GM23338 (cell line): ENCODE measurements around the gene KIAA0513. TPM values are rescaled to one million over a fixed set of nuclear protein-coding genes. Genes with fewer than 3 reads are reported as not detected.

ENCODE experiments used
- ATAC-seq: fragments of 200-7000 bp; cut with Tn5 transposase; 3 replicates; pipeline ENCODE4 v1.9.1; 2020
- DNase-seq: peaks from one replicate; pipeline ENCODE4 v3.0.0-alpha.2; 2015; ENCODE audit warnings: low spot score
- H2AFZ ChIP-seq: fragments of 200-600 bp; sonication (generic); 2 replicates; pipeline ENCODE4 v1.8.0; 2016; ENCODE audit warnings: antibody characterized with exemption, mild to moderate bottlenecking, moderate library complexity
- H3F3A ChIP-seq: fragments of 200-600 bp; sonication (generic); replicated peaks from 2 replicates; pipeline ENCODE4 v1.8.0; 2017; ENCODE audit warnings: antibody characterized with exemption, mixed run types, low read depth
- H3K27ac ChIP-seq: fragments of 200-600 bp; sonication (generic); 2 replicates; pipeline ENCODE4 v1.6.1; 2016; ENCODE audit warnings: low read depth
- H3K27me3 ChIP-seq: fragments of 200-600 bp; sonication (generic); 2 replicates; pipeline ENCODE4 v1.8.0; 2016; ENCODE audit warnings: mild to moderate bottlenecking, mixed run types, moderate library complexity; ENCODE audit not compliant: insufficient read depth
- H3K36me3 ChIP-seq: fragments of 200-600 bp; sonication (generic); 2 replicates; pipeline ENCODE4 v1.8.0; 2016; ENCODE audit warnings: mild to moderate bottlenecking; ENCODE audit not compliant: insufficient read depth
- H3K4me1 ChIP-seq: fragments of 200-600 bp; sonication (generic); 2 replicates; pipeline ENCODE4 v1.8.0; 2016; ENCODE audit warnings: mild to moderate bottlenecking, moderate library complexity; ENCODE audit not compliant: insufficient read depth
- H3K4me2 ChIP-seq: fragments of 200-600 bp; sonication (generic); 2 replicates; pipeline ENCODE4 v1.7.1; 2017; ENCODE audit warnings: mixed run types
- H3K4me3 ChIP-seq: fragments of 200-600 bp; sonication (generic); 2 replicates; pipeline ENCODE4 v1.6.1; 2016; ENCODE audit warnings: mixed run types
- H3K79me2 ChIP-seq: fragments of 200-600 bp; sonication (generic); replicated peaks from 2 replicates; pipeline ENCODE4 v1.8.0; 2017; ENCODE audit warnings: mild to moderate bottlenecking; ENCODE audit not compliant: insufficient read depth
- H3K9me2 ChIP-seq: fragments of 200-600 bp; sonication (generic); 2 replicates; pipeline ENCODE4 v1.8.0; 2017; ENCODE audit not compliant: insufficient read depth
- H4K20me1 ChIP-seq: fragments of 200-600 bp; sonication (generic); replicated peaks from 2 replicates; pipeline ENCODE4 v1.8.0; 2017; ENCODE audit warnings: mild to moderate bottlenecking; ENCODE audit not compliant: insufficient read depth
- H3K27ac Mint-ChIP-seq: 2 replicates; pipeline ENCODE4 v1.8.0; 2020; ENCODE audit warnings: inconsistent platforms, mild to moderate bottlenecking, moderate library complexity, mixed read lengths
- H3K27me3 Mint-ChIP-seq: 3 replicates; pipeline ENCODE4 v1.8.0; 2022; ENCODE audit warnings: low read depth, mild to moderate bottlenecking, moderate library complexity, mixed read lengths, inconsistent platforms; ENCODE audit not compliant: insufficient read depth, poor library complexity
- H3K36me3 Mint-ChIP-seq: 3 replicates; pipeline ENCODE4 v1.8.0; 2021; ENCODE audit warnings: low read depth, mild to moderate bottlenecking, inconsistent platforms, moderate library complexity, mixed read lengths
- H3K4me1 Mint-ChIP-seq: 3 replicates; pipeline ENCODE4 v1.8.0; 2020; ENCODE audit warnings: mild to moderate bottlenecking, inconsistent platforms, mixed read lengths
- H3K4me3 Mint-ChIP-seq: 3 replicates; pipeline ENCODE4 v1.8.0; 2021; ENCODE audit warnings: moderate library complexity, mild to moderate bottlenecking, inconsistent platforms, mixed read lengths
- H3K9me3 Mint-ChIP-seq: 3 replicates; pipeline ENCODE4 v1.8.0; 2020; ENCODE audit warnings: moderate library complexity, mild to moderate bottlenecking, inconsistent platforms, mixed read lengths
- CREB1 ChIP-seq: fragments of 250-450 bp; sonication (Bioruptor Pico); IDR thresholded peaks from 2 replicates; pipeline ENCODE4 v1.5.0; 2020; ENCODE audit warnings: low read depth, mild to moderate bottlenecking, moderate library complexity
- EZH2 ChIP-seq: fragments of 200-600 bp; sonication (generic); IDR thresholded peaks from one replicate; pipeline ENCODE4 v1.8.0; 2017; ENCODE audit warnings: antibody characterized with exemption, mild to moderate bottlenecking, low read depth; ENCODE audit not compliant: unreplicated experiment
- EZH2phosphoT487 ChIP-seq: fragments of 200-600 bp; sonication (generic); IDR thresholded peaks from one replicate; pipeline ENCODE4 v1.8.1; 2018; ENCODE audit warnings: antibody characterized with exemption; ENCODE audit not compliant: unreplicated experiment
- JUNB ChIP-seq: IDR thresholded peaks from one replicate; pipeline ENCODE4 v1.6.1; 2016; ENCODE audit warnings: antibody characterized with exemption; ENCODE audit not compliant: unreplicated experiment
- NANOG ChIP-seq: IDR thresholded peaks from 2 replicates; pipeline ENCODE4 v1.6.1; 2016; ENCODE audit warnings: antibody characterized with exemption, borderline replicate concordance
- POLR2AphosphoS5 ChIP-seq: IDR thresholded peaks from 2 replicates; pipeline ENCODE4 v1.6.1; 2016; ENCODE audit warnings: antibody characterized with exemption, low read depth
- STAT1 ChIP-seq: IDR thresholded peaks from one replicate; pipeline ENCODE4 v1.6.1; 2016; ENCODE audit warnings: antibody characterized with exemption; ENCODE audit not compliant: unreplicated experiment
- ZNF114 ChIP-seq: fragments of 250-450 bp; sonication (Bioruptor Pico); IDR thresholded peaks from 2 replicates; pipeline ENCODE4 v1.5.0; 2020; ENCODE audit warnings: mild to moderate bottlenecking, moderate library complexity
- ZNF331 ChIP-seq: fragments of 250-450 bp; sonication (Bioruptor Pico); IDR thresholded peaks from 2 replicates; pipeline ENCODE4 v1.5.0; 2020; ENCODE audit warnings: low read depth, mild to moderate bottlenecking, moderate library complexity
- polyA plus RNA-seq: library from polyadenylated mRNA; unstranded; fragments of >200 nt; fragmentation: Nextera tagmentation; extraction: Ambion mirVana; gene quantifications from 2 replicates; pipeline ENCODE4 v1.2.1, GENCODE V29; 2016
- total RNA-seq: library from RNA; depleted of rRNA; stranded (reverse); fragments of >200 nt; shearing (Covaris generic); gene quantifications from 2 replicates; pipeline ENCODE4 v1.2.3, GENCODE V29; 2014
- TF ChIP-seq, protein P1 (sequence below): IDR thresholded peaks from 2 replicates; pipeline ENCODE4 v1.6.1; 2016; ENCODE audit warnings: antibody characterized with exemption
- TF ChIP-seq, protein P2 (sequence below): fragments of 250-450 bp; sonication (Bioruptor Pico); IDR thresholded peaks from 2 replicates; pipeline ENCODE4 v1.5.0; 2020; ENCODE audit warnings: mild to moderate bottlenecking, moderate library complexity
- TF ChIP-seq, protein P3 (sequence below), 2 experiments: fragments of 200-600 bp in 1 of 2; sonication (generic) in 1 of 2; conservative IDR thresholded peaks; 2 replicates each; pipeline versions ENCODE4 v1.5.1 to v1.6.1; 2016 to 2017; ENCODE audit warnings: antibody characterized with exemption in 2 of 2, low read depth in 2 of 2, mild to moderate bottlenecking in 2 of 2, moderate library complexity in 1 of 2
- TF ChIP-seq, protein P4 (sequence below): IDR thresholded peaks from one replicate; pipeline ENCODE4 v1.6.1; 2018; ENCODE audit warnings: antibody characterized with exemption; ENCODE audit not compliant: unreplicated experiment

The KIAA0513 gene
- total and polyA plus RNA-seq, 2 experiments from 2014 or later, result 2.1 to 8.7 TPM

DNA sequence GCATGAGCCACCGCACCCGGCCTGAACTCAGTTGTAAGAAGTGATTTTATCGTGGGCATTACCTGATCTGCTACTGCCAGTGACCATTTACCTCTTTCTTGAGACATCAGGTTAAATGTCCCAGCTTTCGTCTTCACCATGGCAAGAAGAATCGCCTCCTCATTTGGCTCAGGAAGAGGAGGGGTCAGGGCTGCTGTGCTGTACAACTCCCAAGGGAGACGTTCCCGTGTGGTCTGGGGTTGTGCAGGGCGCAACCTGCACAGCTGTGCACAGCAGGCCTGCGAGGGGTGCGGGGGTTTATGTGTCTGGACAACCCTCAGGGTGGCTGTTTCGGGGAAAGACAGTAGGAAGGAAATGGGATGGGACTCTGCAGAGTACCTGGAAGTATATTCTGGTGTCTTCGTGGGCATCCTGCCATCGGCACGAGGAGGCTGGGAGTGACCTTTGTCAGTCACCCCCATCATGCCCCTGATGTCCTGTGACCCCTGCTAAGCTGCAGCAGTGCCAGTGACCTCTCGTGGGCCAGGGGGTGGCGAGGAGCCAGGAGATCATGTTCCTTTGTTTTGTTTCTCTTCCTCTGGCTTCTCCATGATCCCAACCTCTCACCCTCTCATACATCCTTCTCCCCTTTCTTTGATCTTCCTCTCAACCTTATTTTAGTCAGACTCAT lies 57.4 kb downstream of the KIAA0513 start:
- TF ChIP-seq EZH2phosphoT487, result no peak
- TF ChIP-seq NANOG, result no peak
- TF ChIP-seq, protein P1, sequence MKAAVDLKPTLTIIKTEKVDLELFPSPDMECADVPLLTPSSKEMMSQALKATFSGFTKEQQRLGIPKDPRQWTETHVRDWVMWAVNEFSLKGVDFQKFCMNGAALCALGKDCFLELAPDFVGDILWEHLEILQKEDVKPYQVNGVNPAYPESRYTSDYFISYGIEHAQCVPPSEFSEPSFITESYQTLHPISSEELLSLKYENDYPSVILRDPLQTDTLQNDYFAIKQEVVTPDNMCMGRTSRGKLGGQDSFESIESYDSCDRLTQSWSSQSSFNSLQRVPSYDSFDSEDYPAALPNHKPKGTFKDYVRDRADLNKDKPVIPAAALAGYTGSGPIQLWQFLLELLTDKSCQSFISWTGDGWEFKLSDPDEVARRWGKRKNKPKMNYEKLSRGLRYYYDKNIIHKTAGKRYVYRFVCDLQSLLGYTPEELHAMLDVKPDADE, result no peak
- no peak for TF ChIP-seq POLR2AphosphoS5
- TF ChIP-seq, protein P2, sequence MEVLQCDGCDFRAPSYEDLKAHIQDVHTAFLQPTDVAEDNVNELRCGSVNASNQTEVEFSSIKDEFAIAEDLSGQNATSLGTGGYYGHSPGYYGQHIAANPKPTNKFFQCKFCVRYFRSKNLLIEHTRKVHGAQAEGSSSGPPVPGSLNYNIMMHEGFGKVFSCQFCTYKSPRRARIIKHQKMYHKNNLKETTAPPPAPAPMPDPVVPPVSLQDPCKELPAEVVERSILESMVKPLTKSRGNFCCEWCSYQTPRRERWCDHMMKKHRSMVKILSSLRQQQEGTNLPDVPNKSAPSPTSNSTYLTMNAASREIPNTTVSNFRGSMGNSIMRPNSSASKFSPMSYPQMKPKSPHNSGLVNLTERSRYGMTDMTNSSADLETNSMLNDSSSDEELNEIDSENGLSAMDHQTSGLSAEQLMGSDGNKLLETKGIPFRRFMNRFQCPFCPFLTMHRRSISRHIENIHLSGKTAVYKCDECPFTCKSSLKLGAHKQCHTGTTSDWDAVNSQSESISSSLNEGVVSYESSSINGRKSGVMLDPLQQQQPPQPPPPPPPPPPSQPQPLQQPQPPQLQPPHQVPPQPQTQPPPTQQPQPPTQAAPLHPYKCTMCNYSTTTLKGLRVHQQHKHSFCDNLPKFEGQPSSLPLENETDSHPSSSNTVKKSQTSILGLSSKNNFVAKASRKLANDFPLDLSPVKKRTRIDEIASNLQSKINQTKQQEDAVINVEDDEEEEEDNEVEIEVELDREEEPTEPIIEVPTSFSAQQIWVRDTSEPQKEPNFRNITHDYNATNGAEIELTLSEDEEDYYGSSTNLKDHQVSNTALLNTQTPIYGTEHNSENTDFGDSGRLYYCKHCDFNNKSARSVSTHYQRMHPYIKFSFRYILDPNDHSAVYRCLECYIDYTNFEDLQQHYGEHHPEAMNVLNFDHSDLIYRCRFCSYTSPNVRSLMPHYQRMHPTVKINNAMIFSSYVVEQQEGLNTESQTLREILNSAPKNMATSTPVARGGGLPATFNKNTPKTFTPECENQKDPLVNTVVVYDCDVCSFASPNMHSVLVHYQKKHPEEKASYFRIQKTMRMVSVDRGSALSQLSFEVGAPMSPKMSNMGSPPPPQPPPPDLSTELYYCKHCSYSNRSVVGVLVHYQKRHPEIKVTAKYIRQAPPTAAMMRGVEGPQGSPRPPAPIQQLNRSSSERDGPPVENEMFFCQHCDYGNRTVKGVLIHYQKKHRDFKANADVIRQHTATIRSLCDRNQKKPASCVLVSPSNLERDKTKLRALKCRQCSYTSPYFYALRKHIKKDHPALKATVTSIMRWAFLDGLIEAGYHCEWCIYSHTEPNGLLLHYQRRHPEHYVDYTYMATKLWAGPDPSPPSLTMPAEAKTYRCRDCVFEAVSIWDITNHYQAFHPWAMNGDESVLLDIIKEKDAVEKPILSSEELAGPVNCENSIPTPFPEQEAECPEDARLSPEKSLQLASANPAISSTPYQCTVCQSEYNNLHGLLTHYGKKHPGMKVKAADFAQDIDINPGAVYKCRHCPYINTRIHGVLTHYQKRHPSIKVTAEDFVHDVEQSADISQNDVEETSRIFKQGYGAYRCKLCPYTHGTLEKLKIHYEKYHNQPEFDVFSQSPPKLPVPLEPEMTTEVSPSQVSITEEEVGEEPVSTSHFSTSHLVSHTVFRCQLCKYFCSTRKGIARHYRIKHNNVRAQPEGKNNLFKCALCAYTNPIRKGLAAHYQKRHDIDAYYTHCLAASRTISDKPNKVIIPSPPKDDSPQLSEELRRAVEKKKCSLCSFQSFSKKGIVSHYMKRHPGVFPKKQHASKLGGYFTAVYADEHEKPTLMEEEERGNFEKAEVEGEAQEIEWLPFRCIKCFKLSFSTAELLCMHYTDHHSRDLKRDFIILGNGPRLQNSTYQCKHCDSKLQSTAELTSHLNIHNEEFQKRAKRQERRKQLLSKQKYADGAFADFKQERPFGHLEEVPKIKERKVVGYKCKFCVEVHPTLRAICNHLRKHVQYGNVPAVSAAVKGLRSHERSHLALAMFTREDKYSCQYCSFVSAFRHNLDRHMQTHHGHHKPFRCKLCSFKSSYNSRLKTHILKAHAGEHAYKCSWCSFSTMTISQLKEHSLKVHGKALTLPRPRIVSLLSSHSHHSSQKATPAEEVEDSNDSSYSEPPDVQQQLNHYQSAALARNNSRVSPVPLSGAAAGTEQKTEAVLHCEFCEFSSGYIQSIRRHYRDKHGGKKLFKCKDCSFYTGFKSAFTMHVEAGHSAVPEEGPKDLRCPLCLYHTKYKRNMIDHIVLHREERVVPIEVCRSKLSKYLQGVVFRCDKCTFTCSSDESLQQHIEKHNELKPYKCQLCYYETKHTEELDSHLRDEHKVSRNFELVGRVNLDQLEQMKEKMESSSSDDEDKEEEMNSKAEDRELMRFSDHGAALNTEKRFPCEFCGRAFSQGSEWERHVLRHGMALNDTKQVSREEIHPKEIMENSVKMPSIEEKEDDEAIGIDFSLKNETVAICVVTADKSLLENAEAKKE (CRISPR knock-in tag), result no peak
- no peak for TF ChIP-seq ZNF114 (CRISPR knock-in tag)
- no peak for TF ChIP-seq STAT1
- TF ChIP-seq CREB1 (CRISPR knock-in tag), result no peak
- TF ChIP-seq EZH2, result no peak
- TF ChIP-seq, protein P3, sequence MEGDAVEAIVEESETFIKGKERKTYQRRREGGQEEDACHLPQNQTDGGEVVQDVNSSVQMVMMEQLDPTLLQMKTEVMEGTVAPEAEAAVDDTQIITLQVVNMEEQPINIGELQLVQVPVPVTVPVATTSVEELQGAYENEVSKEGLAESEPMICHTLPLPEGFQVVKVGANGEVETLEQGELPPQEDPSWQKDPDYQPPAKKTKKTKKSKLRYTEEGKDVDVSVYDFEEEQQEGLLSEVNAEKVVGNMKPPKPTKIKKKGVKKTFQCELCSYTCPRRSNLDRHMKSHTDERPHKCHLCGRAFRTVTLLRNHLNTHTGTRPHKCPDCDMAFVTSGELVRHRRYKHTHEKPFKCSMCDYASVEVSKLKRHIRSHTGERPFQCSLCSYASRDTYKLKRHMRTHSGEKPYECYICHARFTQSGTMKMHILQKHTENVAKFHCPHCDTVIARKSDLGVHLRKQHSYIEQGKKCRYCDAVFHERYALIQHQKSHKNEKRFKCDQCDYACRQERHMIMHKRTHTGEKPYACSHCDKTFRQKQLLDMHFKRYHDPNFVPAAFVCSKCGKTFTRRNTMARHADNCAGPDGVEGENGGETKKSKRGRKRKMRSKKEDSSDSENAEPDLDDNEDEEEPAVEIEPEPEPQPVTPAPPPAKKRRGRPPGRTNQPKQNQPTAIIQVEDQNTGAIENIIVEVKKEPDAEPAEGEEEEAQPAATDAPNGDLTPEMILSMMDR (conservative IDR thresholded peaks at IDR 0.05; ENCODE audit: low read depth in 2 of 2), result no peak
- TF ChIP-seq ZNF331 (CRISPR knock-in tag), result no peak
- TF ChIP-seq, protein P4, sequence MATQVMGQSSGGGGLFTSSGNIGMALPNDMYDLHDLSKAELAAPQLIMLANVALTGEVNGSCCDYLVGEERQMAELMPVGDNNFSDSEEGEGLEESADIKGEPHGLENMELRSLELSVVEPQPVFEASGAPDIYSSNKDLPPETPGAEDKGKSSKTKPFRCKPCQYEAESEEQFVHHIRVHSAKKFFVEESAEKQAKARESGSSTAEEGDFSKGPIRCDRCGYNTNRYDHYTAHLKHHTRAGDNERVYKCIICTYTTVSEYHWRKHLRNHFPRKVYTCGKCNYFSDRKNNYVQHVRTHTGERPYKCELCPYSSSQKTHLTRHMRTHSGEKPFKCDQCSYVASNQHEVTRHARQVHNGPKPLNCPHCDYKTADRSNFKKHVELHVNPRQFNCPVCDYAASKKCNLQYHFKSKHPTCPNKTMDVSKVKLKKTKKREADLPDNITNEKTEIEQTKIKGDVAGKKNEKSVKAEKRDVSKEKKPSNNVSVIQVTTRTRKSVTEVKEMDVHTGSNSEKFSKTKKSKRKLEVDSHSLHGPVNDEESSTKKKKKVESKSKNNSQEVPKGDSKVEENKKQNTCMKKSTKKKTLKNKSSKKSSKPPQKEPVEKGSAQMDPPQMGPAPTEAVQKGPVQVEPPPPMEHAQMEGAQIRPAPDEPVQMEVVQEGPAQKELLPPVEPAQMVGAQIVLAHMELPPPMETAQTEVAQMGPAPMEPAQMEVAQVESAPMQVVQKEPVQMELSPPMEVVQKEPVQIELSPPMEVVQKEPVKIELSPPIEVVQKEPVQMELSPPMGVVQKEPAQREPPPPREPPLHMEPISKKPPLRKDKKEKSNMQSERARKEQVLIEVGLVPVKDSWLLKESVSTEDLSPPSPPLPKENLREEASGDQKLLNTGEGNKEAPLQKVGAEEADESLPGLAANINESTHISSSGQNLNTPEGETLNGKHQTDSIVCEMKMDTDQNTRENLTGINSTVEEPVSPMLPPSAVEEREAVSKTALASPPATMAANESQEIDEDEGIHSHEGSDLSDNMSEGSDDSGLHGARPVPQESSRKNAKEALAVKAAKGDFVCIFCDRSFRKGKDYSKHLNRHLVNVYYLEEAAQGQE, result no peak
- no peak for TF ChIP-seq JUNB
- Mint-ChIP-seq H3K27me3 (peaks cover 36% of the 10 kb centered on the region), H3K9me3 (no peaks in the 10 kb centered on the region), H3K36me3 (no peaks in the 10 kb centered on the region), H3K4me1 (peaks cover 43% of the 10 kb centered on the region), H3K4me3 (no peak overlapping the region), H3K27ac (no peak overlapping the region)
- H3K9me2 ChIP-seq, result no peaks in the 10 kb centered on the region
- DNase-seq (no peak), ATAC-seq (no peak)
- H2AFZ ChIP-seq, result no peak overlapping the region
- no peaks in the 10 kb centered on the region for H3K79me2 ChIP-seq
- H3K4me2 ChIP-seq, result no peak overlapping the region
- H3K27ac ChIP-seq, result no peak overlapping the region
- H3K4me3 ChIP-seq, result no peak overlapping the region
- H4K20me1 ChIP-seq, result no peaks in the 10 kb centered on the region; the same call in 1 of the 2 replicates
- H3K36me3 ChIP-seq, result no peaks in the 10 kb centered on the region
- peaks cover 41% of the 10 kb centered on the region for H3K27me3 ChIP-seq
- H3F3A ChIP-seq, result peaks cover 11% of the 10 kb centered on the region
- peaks cover 31% of the 10 kb centered on the region for H3K4me1 ChIP-seq
